Measurements from ENCODE around the gene UBQLN3.

DNA sequence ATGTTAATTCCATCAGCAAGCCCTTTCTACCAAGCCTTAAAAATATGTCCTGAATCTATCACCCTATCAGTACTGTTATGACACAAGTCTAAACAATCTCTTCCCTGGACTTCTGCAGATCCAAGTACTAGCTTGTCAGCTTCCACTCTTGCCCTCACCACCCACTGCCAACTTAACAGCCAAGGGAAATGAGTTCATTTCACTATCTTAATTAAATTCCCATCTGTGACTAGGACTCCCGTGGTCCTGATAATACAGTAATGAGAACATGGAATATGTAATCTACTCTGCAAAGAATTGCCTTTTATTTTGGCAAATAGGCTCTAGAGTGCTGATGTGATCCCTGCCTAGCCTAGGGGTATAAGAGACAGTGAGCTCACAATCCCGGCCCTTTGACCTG, 10.1 kb downstream of the UBQLN3 start:
- TF ChIP-seq EZH2 (IDR thresholded peaks at IDR 0.05; ENCODE audit: insufficient read depth, poor library complexity, severe bottlenecking) (no peak), EZH2phosphoT487 (IDR thresholded peaks at IDR 0.05; ENCODE audit: insufficient read depth, low read depth) (no peak)
